NCI-H1048 (cell line): Measurements from ENCODE around the gene PLEKHM1.
"Not testable (repeated sequence)": the region's sequence is repeated elsewhere in the genome, so short reads cannot be mapped to it uniquely, and the experiment has no call there.

Experiments
- DNase-seq: peaks from one replicate; lab custom pipeline; 2025; lab: John Stamatoyannopoulos, UW

Gene PLEKHM1

DNA sequence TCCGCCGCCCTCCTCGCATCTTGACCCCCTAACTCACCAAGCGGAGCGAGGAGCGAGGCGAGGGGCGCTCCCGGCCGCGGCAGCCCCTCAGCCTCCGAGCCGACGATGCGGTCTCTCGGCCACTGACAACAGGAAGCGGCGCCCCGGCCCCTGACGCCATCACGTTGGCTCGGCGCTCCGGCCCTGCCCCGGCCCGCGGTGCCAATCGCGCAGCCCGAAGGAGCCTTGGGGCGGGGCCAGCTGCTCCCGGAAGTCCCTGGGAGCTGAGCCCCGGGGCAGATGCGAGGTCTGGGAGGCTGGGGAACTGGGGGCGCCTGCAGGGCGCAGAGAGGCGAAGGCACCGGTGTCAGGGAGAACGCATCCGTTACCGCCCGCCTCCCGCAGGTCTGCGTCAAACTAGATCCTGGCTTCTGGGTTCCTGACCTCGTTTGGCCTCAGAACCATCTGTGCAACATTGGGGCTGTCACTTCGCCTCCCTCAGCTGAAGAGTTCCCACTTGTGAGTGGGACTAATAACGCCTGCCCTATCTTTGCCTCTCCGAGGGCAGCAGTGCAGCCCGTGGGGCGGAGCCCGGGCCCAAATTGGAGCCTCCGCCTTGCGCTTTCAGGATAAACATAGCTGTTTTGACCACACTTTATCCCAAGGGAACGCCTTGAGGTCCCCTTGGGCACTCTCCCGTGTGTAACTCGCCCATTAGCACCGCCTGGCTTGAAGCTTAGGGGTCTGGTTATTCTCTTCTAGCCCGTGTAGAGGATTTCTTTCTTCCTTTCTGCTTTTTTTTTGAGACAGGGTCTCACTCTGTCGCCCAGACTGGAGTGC, at the start of gene PLEKHM1:
TSS of gene PLEKHM1 (minus strand) at position 107 of the 819 bp plus-strand sequence. CDS start 8,237 bp downstream, outside the sequence.
- DNase-seq, result peak; percentile 54

- DNase-seq, result not testable (repeated sequence)
Measured at GRCh38 chr17:45538168-45538567, 47.6 kb upstream of the PLEKHM1 start.

DNA sequence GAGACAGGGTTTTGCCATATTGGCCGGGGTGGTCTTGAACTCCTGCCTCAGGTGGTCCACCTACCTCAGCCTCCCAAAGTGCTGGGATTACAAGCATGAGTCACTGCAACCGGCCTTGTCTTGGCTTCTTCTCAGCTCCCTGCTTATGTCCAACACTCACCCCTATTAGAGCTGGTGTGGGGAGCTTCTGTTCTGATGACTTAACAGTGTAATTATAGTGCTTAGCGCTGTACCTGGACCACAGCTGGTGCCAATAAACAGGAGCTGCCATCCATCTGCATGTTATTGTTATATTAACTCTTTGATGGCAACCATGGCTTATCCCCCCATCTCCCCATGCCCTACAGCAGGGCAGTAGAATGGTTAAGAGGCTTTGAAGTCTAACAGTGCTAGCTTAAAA, 15.6 kb upstream of the PLEKHM1 start:
- not testable (repeated sequence) for DNase-seq

DNA sequence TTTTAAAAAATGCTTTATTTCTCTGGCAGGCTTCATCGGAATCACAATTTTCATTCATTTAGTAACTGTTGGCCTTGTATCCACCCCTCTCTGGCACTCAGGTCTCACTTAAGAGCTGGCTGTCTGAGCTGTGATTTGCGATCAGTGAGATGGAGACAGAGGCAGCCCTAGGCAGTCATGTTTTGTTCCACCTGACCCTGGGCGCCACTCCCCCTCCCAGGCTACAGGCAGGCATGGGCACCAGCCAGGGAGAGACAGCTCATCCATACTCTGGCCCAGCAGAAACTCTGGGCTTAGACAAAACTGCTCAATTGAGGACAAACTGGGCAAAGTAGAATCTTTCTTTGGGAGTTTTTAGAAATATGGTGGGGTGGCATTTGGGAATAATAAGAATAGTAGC, 14.7 kb upstream of the PLEKHM1 start:
- not testable (repeated sequence) for DNase-seq

GRCh38 chr17:45501092-45501707, 10.7 kb upstream of the PLEKHM1 start:
- not testable (repeated sequence) for DNase-seq

DNA sequence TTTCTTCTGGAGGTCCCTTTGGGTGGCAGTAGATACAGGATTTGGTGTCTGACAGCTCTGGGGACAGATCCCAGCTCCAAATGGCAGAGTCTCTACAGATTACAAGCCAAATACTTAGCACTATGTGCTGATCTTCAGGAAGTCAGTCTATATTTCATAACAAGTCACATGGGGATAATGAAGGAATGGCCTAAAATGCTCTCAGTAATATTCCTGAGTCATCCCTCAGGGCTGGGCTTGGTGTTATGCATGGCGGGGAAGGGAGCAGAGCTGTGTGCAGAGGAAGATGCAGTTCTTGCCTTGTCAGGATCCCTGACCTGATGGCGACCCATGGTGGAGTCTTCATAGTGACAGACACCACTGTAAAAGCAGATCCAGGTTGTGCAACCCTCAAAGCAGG, 10.0 kb upstream of the PLEKHM1 start:
- not testable (repeated sequence) for DNase-seq

DNA sequence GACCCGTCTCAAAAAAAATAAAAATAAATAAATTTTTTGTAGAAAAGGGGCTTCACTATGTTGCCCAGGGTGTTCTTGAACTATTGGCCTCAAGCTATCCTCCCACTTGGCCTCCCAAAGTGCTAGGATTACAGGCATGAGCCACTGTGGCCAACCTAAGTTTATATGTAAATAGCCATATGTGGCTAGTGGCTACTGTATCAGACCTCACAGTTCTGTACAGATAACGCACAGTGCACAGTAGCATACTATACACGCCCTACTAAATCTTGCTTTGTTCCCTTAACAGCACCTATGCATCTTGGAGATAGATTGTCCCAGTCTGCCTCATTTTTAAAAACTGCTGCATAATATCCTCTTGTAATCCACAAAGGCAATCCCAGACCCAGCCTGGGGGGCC, 8.7 kb upstream of the PLEKHM1 start:
- not testable (repeated sequence) for DNase-seq

- not testable (repeated sequence) for DNase-seq
Measured at GRCh38 chr17:45498377-45498776, 7.9 kb upstream of the PLEKHM1 start.

DNA sequence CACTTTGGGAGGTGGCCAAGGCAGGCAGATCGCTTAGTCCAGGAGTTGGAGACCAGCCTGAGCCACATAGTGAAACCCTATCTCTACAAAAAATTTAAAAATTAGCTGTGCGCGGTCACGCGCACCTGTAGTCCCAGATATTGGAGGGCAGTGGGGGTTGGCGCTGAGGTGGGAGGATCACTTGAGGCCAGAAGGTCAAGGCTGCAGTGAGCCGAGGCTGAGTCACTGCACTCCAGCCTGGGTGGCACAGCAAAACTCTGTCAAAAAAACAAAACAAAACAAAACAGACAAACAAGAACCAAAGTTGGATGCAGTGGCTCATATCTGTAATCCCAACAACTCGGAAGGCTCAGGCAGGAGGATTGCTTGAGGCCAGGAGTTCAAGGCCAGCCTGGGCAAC, 6.9 kb upstream of the PLEKHM1 start:
- not testable (repeated sequence) for DNase-seq

- not testable (repeated sequence) for DNase-seq
Measured at GRCh38 chr17:45496507-45496906, 6.0 kb upstream of the PLEKHM1 start.

DNA sequence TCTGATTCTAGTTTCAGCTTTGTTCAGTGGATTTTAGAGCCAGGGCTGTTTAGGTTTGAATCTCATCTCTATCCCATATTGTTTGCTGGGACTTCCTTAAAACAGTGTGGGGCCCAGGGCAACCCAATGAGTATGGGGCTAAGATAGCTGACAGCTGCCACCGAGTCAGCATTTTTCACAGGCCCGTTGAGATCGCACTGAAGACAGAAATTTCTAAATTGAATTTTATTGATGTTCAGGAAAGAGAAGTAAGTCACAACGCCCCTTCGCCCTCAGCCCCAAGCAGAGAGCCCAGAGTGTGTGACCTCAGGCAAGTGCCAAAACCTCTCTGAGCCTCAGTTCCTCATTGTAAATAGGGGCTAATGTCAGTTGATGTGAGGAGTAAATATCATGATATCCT, 4.0 kb upstream of the PLEKHM1 start:
- not testable (repeated sequence) for DNase-seq

DNA sequence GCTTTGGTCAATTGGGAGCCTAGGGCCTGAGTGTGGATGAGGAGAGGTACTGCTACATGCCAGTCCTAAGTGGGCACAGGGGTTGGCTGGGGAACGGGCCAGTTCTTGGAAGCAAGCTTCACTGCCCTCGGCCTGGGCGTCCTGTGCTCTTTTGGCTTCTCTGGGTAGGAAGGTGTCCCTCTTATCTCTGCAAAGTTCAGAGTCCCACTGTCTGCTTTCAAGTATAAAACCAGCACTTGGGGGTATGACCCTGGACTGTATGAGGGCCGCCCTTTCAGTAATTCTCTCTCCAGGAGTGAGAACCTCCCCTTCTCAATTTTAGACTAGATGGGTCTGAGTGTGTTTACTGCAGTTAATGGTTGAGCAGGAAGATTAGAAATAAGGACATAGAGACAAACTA, 1.6 kb upstream of the PLEKHM1 start:
- DNase-seq, result not testable (repeated sequence)

- not testable (repeated sequence) for DNase-seq
Measured at GRCh38 chr17:45490198-45490597, 323 bp downstream of the PLEKHM1 start.

DNA sequence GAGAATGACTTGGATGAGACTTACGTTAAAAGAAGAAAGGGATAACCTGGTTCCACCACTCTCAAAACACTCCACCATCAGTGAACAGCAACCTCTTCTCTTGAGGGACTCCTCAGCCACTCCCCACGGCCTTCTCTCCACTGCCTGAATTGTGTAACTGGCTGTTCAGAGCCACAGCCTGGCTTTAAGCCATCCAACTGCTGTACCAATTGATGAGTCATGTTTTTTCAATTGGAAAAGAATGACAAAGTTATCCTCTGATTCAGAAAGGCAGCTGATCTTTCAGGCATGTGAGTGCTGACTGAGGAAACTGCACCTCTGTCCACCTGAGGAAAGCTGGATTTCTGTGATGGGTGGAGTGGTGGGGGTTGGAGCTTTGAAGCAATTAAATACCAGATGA, 2.8 kb downstream of the PLEKHM1 start:
- DNase-seq, result not testable (repeated sequence)

DNA sequence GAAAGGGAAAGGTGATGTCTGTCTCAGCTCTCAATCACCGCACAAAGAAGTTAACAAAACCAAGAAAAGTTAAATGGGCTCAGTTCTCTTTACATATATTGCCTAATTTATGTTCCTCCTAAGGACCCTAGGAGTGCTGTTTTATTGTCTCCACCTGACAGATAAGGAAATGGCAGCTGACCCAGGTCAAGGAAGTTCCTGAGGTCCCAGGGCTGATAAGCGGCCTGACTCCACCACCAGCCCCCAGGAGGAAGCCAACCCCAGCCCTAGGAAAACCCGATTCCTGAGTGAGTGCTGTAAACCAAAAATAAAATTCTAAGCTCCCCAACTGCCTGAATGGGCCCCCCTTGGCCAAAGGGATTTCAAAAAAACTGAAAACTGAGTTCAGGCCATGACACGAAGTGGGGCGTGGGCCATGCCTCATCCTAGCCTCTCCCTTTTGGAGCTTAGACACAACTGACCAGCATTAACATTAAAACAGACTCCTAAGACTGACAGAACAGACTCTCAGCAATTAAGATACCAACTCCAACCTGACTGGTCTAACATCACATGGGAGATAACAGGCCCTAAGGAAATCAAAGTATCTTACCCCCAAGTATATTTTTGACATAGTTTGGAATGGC, 6.8 kb downstream of the PLEKHM1 start:
- DNase-seq, result not testable (repeated sequence)

DNA sequence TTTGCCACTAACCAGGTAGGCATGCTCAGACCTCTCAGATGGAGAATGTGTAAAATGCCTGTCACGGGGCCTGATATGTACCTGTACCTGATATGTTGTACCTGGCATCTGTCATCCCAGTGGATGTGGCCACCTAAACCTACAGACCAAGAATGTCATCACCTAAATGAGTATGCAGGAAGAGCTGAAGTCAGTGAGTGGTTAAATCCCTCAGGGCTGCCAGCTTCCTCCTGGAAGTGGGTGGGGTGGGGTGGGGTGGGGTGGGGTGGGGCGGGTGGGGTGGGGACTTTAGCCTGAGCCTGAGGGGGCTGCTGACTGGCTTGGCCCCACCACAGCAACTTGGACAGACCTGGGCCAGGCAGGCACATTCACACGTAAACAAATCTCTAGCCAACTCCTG, 7.3 kb downstream of the PLEKHM1 start:
- not testable (repeated sequence) for DNase-seq

DNA sequence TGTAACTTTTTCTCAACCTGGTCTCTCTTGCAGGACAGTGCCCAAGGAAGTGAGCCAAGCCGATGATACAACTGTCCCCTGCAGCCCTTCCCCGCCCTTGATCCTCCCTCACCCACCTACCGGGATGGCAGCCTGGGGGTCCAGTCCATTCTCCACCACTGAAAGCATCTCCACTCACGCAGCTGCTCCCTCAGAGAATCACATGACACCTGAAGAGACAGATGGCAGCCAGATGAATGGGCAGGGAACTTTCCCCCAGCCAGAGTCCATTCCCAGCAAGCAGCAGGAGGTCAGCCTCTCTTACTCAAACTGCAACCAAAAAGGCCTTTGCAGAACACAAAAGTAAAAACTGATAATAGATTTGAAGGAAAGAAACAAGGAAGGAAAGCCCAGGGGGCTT, 8.2 kb downstream of the PLEKHM1 start:
- not testable (repeated sequence) for DNase-seq

GRCh38 chr17:45475436-45475835, 15.1 kb downstream of the PLEKHM1 start:
- not testable (repeated sequence) for DNase-seq

DNA sequence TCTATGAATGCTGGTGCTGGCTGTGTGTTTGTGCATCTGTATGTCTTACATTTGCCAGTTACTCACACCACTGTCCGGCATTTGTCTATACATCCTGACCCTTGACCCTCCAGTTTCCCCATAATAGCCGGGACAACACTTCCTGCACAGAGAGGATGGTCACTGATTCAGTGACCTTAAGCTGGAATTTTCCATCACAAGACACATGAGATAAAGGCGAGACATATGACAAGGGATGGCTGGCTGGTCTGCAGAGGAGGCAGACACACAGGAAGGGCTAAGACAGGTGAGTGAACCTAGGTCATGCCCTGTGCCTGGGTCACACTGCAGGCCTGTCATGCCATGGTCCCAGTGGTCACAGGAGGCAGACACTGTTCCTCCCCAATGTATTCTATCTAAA, 18.3 kb downstream of the PLEKHM1 start:
- DNase-seq, result not testable (repeated sequence)

DNA sequence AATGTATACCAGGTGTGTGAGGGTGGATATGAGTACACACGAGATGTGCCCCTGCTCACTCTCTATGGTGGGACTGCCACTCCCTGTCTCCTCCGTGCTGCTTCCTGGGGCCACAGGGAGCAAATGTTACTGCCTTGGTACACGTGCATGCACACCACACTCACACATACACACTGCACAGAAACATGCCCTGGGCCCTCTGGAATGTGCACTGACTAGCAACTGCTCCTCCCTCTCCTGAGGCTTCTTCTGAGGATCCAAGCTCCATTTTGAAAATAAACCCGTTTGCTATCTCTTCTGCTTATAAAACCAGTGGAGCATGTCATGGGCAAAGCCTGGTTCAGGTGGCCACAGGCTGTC, 21.3 kb downstream of the PLEKHM1 start:
- DNase-seq, result not testable (repeated sequence)

- peak; percentile 28 for DNase-seq
Measured at GRCh38 chr17:45468293-45469203, 22.0 kb downstream of the PLEKHM1 start.
